NOMO-1 (cell line): Measurements from ENCODE around the gene VEGFB.
A peak's percentile ranks its signal among the peaks of the same experiment; 100 is the strongest.

Experiments used
- DNase-seq, 2 experiments: peaks; one replicate each; lab custom pipeline; 2025; ENCODE audit not compliant: unreplicated experiment in 2 of 2; lab: John Stamatoyannopoulos, UW

The VEGFB gene

DNA sequence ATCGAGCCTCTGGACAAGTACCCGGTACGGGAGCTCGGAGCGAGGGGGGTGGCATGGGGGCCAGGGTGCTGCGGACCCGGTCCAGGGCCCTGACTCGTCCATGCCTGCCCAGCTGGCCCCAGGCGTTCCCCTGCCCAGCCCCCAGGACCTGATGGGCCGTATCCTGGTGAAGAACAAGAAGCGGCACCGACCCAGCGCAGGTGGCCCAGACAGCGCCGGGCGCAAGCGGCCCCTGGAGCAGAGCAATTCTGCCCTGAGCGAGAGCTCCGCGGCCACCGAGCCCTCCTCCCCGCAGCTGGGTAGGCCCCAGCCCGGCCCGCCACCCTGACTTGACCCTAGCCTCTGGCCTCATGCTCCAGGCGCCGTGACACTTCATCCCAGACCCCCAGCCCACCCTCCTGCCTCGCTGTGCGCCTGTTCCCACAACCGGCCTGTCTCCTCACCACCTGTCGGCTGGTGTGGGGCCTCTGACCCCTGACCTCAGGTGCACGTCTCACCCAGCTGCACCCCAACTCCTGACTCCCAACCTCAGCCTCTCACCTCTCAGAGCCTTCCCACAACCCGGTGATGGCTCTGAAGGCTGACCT is 24.7 kb downstream of the VEGFB start:
- no peak for DNase-seq

DNA sequence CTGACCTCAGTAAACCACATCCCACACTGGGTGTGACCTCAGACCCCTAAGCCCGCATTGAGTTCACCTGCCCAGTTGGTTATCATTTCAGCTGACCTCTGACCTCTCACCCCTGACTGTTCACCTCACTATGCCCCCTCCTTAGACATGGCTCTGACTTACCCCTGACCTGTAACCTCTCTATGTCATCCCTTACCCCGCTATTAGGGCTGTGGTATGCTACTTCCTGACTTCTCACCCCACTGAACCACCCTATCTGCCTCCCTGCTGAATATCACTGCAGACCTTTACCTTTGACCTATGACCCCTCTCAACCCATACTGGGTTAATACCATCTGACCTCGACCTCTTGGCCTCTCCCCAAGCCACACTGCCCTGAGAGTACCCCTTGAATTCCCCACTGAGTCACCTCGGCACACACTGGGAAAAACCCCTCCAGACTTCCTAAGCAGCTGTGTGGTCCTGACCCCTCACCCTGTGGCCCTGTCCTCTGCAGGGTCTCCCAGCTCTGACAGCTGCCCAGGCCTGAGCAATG is 25.2 kb downstream of the VEGFB start:
- no peak for DNase-seq

DNA sequence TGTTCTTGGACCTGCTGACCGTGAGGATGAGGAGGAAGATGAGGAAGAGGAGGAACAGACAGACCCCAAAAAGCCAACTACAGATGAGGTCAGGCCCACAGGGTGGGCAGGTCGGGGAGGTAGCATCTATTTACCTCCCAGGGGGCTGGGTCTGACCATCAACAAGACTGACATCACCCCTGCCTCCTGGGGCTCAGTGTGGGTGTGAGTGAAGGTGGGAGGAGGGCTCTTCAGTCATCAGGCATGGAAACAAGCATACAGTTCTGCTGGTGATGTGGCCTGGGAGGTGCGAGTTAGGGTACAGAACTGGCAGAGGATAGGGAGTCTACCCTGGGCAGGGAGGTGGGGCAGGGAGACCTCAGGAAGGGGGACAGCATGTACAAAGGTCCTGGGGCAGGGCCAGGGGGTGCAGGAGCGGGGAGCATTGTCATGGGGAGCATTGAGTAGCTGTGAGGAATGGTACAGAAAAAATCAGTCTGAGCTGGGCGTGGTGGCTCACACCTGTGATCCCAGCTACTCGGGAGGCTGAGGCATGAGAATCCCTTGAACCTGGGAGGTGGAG is 25.8 kb downstream of the VEGFB start:
- no peak for DNase-seq

DNA sequence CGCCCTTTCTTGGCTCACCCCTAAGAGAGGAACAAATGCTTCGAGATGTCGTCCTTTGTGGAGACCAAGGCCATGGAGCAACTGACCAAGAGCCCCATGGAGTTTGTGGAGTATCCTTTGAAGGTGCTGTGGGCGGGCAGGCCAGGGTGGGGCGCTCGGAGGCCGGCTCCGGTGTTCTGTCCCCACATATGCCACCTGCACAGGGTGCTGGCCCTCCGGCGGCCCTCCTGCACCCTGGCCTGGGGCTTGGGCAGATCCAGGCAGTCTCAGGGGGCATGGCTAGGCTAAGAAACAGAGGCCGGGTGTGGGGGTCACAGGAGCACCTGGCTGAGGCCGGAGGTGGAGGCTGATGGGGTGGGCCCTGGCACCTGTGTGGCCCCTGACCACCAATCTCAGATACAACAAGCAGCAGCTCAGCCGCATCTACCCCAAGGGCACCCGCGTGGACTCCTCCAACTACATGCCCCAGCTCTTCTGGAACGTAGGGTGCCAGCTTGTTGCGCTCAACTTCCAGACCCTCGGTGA is 27.2 kb downstream of the VEGFB start:
- DNase-seq: no peak

DNA sequence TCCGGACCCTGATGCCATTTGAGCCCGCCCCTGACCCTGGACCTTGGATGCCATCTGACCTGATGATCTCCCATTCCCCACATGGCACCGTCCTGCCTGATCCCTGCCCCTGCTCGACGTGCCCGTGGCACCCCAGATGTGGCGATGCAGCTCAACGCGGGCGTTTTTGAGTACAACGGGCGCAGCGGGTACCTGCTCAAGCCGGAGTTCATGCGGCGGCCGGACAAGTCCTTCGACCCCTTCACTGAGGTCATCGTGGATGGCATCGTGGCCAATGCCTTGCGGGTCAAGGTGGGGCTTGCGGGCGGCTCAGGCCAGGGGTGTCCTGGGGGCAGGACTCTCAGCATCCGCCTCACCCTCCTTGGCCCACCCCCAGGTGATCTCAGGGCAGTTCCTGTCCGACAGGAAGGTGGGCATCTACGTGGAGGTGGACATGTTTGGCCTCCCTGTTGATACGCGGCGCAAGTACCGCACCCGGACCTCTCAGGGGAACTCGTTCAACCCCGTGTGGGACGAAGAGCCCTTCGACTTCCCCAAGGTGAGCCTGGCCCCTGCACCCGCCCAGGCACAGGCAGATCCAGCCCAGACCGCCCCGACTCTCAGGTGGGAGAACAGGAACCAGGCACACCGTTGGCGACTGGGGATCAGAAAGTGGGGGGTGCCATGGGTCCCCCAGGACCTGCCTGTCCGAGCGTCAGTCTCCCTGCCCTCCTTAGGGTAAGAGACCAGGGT is 28.1 kb downstream of the VEGFB start:
- DNase-seq: no peak

DNA sequence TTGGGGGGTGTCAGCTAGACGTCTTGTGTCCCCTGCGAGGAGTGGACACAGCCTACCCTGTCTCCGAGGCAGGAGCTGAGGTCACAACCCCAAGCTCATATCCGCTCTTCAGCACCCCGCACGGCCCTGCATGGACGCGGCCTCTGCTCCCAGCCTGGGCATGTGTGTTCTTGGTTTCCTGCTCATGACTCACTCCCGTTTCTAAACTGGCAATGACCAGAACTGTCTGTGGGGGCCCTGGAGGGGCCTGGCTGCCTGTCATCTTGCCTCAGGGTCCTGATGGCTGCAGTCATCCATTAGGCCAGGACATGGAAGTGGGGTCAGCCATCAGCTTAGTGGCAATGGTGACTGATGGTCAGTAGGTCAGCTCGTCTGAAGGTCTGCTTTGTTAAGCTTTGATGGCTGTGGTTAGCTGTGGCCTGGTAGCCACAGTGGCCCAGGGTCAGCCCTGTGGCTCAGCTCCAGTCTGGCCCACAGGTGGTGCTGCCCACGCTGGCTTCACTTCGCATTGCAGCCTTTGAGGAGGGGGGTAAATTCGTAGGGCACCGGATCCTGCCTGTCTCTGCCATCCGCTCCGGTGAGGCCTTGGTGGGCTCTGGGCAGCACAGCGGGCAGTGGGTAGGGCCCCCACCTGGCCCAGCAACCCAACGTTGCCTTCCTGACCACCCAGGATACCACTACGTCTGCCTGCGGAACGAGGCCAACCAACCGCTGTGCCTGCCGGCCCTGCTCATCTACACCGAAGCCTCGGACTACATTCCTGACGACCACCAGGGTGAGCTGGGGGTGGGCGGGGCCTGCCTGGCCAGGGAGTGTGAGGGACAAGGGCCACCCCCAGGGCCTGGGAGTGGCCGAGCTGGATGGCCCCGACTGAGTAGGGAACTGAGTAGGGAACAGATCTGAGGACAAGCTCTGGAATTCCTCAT is 28.9 kb downstream of the VEGFB start:
- DNase-seq: no peak

DNA sequence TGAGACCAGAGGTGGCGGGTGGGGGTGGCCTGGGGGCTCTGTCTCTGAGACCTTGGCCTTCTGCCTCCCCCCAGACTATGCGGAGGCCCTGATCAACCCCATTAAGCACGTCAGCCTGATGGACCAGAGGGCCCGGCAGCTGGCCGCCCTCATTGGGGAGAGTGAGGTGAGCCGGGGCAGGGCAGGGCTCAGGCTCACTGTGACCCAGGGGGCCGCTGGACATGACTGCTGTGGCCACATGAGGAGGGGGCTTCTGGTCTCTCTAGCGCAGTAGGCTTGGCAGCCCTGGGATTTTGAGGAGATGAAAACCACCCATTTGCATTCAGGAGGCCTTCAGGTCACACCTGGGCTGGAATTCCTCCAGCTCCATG is 29.5 kb downstream of the VEGFB start:
- DNase-seq: no peak

DNA sequence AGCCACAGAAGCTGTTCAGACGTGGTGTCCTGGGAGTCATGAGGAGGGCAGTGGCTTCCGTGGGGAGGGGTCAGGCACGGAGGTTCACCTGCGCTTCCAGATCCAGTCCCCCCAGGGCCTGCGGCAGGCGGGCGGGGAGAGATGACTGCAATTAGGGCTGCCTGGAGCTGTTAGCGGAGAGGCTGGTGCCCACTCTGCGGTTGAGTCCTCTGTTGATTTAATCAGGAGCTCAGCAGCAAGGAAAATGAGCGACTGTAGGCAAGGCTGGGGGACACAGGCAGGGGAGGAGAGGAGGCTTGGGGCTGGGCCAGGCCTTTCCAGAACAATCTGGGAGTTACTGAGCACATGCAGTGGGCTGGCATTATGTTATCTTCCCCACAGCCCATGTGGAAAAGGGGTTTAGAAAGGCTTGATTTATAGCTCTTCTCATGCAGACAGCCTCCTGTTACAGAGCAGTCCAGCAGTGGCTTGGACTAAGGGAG is 30.0 kb downstream of the VEGFB start:
- no peak for DNase-seq

DNA sequence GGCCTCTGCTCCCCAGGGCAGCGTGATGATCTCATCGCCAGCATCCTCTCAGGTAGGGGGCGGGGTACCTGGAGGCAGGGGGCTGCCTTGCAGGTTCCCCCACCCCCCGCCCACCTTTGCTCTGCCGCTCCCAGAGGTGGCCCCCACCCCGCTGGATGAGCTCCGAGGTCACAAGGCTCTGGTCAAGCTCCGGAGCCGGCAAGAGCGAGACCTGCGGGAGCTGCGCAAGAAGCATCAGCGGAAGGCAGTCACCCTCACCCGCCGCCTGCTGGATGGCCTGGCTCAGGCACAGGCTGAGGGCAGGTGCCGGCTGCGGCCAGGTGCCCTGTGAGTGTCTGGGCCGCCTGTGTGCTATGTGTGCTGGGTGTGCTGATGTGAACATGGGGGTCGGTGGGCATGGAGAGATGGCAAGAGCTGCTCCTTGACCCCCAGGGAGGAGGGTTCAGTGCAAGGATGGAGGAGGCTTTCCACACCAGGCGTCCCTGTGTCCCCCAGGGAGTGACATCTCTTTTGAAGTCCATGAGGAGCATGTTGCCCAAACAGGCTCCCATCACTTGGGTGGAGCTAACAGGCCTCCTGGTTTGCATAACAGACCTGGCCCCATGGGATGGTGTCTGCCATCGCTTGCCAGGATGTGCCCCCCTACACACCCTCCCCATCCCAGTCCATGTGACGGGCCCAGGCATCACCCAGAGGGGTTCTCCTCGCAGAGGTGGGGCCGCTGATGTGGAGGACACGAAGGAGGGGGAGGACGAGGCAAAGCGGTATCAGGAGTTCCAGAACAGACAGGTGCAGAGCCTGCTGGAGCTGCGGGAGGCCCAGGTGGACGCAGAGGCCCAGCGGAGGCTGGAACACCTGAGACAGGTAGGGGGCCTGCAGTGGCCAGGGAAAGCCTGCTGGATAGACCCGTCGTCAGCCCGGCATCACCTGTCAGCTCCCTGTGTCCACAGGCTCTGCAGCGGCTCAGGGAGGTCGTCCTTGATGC is 31.1 kb downstream of the VEGFB start:
- DNase-seq: no peak

DNA sequence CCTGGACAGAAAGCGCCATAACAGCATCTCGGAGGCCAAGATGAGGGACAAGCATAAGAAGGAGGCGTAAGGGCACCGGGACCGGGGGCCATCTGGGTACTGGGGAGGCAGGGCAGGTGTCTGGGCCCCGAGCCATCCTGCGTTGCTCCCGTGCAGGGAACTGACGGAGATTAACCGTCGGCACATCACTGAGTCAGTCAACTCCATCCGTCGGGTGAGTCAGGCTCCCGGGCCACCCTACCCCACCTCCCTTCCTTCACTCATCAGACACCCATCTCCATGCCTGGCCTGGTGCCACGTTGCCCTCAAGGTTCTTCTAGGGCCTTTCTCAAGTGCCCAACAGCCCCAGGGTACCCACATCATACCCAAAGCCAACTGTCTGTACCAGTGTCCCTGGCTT is 32.0 kb downstream of the VEGFB start:
- no peak for DNase-seq

DNA sequence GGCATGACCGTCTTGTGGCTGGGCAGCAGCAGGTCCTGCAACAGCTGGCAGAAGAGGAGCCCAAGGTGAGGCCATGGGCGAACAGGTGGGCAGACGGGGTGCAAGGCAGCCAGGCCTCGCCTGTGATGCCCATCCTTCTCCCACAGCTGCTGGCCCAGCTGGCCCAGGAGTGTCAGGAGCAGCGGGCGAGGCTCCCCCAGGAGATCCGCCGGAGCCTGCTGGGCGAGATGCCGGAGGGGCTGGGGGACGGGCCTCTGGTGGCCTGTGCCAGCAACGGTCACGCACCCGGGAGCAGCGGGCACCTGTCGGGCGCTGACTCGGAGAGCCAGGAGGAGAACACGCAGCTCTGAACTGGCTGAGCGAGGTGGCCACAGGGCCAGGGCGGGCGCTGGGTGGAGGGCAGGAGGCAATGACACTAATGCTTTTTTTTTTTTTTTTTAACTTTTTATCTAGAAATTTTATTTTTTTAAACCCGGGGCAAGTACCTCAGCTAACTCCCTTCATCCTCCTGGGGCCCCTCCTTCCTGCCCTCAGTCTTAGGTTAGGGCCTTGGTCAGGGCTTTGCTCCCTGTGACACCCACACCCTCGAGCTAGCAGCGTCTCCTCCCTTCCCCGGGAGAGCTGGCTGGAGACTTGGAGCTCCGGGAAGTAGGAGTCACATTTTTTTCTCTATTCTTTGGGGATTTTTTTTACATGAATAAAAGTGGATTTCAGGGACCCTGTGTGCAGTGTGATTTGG is 33.0 kb downstream of the VEGFB start:
- DNase-seq: no peak

DNA sequence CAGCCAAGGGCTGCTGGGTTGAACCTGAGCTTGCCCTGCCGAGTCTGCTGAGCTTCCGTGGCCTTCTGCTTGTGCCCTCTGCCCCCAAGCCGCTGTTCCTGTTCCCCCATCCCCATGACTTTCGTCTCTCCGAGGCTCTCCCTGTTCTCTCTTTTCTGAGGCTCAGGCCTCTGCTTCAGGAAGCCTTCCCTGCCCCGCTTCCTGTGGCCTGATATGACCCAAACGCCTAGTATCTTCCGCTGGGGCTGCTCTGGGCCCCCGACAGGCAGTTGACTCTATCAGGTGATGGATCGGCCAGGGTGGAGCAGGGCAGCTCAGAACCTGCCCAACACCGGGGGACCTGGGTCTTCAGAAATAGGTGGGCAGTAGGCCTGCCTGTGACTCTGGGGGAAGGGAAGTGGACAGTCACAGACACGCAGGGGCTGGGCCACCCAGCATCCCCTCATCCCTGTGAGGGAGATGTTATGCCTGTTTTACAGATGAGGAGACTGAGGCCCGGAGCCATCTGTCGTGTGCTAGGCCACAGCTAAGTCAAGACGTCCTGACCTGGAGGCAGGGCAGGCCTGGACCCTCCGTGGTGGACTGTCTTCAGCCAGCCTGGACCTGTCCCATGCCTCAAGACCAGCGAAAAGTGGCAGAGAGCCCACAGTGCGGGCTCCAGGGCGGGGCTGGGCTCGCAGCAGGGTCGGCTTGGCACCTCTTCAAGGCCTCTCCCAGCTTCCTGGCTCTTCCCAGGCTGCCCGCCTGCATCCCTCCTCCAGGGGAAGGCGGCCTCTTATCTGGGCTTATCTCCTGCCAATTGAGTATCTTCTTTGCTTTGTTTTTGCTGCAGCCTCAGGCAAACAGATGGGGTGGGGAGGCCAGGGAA is 33.9 kb downstream of the VEGFB start:
- peak in 1 of 2 experiments; percentile 35 for DNase-seq

DNA sequence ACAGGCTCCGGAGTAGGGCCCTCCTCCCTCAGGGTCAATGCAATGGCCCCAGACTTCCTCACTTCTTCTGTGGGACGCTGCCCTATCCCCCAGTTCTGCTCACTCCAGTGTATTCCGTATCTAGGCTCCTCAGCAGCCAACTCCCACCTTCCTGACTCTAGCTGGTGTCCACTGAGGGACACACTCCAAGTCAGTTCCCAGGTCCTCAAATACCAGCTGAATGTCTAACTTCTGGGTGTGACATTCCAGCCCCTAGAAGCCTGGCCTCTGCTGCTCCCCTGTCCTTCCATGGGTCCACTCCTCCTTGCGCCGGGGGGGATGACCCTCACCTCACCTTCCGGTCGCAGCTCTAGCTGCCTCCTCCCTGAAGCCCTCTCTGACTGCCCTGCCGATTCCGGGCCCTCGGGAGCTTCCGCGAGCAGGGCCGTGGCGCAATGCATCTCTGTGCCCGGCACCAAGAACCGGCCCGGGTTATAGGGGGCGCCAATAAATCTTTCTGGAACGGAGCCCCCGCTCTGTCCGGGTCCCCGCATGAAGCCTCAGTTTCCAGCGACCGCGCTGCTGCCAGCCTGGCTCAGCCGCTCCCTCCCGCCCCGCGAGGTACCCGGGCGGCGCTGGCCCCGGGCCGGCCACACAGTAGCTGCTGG is 34.6 kb downstream of the VEGFB start:
- peak; percentile 37 to 59 for DNase-seq

DNA sequence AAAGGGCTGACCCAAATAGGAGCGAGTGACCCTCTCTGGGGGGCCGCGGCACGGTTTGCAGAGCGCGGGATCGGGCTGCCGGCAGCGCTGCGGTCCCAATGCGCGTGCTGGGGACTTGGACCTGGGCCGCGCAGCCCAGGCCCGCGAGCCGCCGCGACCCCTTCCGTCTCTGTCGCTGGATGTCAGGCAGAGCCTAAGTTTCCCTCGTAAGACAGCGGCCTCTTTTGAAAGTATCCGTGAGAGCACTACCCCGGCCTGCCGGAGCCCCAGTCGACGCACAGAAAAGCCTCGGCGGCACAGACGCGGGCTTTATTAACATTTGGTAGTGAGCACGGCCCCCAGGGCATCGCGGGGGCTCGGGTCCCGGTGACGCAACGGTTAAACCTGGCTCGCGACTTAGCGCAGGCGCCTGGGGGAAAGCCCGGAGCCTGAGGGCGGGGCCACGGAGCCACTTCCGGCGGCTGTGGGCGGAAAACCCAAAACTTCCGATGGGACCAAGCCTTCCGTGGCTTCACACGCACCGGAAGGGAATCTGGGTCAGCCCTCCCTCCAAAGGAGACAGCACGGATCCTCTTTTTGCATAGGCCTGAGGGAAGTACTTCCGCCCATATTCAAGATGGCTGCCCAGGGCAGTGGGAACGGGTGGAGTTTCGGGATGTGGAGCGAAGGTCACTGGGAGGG is 35.3 kb downstream of the VEGFB start:
- peak; percentile 98 to 99 for DNase-seq

DNA sequence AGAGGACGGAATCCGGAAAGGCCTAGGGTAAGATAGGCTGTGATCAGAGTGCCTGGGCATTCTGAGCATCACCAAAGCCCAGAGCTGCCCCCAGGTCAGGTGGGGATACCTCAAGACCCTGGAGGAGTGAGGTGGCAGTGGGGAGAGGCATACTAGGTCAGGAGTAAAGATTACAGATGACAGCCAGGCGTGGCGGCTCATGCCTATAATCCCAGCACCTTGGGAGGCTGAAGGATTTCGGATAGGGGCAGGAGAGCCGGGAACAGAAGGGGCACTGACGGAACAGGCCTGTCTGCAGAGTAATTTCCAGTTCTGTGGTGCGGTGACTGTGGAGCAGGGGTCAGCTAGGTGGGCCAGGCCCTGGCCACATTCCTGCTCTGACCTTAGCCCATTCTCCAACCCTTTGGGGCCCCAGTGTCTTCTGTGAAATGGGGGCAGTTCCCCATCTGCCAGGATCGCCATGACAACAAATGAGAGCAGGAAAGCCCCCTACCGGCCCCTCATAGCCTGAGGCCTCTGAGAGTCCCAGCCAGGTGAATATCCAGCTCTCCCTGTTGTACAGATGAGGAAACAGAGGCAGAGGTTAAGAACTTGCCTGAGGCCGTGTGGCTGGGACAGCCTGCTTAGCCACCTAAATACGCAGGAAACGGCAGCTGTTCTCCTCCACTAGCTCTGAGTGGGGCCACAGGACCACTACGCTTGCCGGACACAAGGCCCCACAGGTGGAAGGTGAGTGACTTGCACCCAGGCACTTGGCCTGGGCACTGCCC is 40.8 kb downstream of the VEGFB start:
- no peak for DNase-seq

DNA sequence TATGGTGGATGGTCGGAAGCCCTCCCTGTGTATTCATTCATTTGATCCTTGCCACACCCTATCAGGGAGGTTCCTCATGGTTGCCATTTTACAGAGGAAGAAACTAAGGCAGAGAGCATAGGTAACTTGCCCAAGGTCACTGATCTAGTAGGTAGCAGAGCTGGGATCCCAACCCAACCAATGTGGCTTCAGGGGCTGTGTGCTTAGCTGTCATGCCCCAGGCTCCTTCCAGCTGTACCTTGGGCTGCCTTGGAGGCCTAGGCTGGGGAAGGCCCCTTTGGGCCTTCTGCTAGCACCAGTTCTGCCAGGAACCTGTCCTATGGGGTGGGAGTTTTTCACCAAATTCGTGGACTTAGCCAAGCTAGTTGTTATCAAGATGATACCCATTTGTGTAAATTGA is 41.5 kb downstream of the VEGFB start:
- DNase-seq: no peak
